Measurements from ENCODE around the gene PSD2.

Gene PSD2

DNA sequence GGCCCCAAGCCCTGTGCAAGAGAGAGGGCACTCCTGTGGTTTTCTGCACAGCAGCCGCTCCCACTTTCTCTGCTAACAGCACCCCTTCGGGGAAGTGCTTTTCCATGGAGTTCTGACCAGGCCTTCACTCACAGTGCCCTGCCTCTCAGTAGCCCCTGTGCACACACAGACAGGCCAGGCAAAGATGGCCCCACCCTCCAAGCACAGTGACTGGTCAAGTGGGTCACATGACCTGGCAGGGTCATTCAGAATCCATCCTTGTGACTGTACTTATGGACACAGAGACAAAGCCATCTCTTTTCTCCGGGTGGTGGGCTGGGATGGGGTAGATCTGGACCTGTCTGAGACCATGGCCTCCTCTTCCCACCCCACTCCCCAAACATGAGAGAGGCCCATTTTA, 82.5 kb downstream of the PSD2 start:
- TF ChIP-seq, protein P1, sequence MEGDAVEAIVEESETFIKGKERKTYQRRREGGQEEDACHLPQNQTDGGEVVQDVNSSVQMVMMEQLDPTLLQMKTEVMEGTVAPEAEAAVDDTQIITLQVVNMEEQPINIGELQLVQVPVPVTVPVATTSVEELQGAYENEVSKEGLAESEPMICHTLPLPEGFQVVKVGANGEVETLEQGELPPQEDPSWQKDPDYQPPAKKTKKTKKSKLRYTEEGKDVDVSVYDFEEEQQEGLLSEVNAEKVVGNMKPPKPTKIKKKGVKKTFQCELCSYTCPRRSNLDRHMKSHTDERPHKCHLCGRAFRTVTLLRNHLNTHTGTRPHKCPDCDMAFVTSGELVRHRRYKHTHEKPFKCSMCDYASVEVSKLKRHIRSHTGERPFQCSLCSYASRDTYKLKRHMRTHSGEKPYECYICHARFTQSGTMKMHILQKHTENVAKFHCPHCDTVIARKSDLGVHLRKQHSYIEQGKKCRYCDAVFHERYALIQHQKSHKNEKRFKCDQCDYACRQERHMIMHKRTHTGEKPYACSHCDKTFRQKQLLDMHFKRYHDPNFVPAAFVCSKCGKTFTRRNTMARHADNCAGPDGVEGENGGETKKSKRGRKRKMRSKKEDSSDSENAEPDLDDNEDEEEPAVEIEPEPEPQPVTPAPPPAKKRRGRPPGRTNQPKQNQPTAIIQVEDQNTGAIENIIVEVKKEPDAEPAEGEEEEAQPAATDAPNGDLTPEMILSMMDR (IDR thresholded peaks at IDR 0.05; ENCODE audit: extremely low read depth, insufficient read depth, missing control alignments) = no peak
- DNase-seq (ENCODE audit: low spot score) = no peak
- in situ Hi-C loops (cut with MboI; ENCODE audit: low pct_unique_long_range_greater_than_20kb, low sequenced_read_pairs, unreplicated experiment) = no loop called here

DNA sequence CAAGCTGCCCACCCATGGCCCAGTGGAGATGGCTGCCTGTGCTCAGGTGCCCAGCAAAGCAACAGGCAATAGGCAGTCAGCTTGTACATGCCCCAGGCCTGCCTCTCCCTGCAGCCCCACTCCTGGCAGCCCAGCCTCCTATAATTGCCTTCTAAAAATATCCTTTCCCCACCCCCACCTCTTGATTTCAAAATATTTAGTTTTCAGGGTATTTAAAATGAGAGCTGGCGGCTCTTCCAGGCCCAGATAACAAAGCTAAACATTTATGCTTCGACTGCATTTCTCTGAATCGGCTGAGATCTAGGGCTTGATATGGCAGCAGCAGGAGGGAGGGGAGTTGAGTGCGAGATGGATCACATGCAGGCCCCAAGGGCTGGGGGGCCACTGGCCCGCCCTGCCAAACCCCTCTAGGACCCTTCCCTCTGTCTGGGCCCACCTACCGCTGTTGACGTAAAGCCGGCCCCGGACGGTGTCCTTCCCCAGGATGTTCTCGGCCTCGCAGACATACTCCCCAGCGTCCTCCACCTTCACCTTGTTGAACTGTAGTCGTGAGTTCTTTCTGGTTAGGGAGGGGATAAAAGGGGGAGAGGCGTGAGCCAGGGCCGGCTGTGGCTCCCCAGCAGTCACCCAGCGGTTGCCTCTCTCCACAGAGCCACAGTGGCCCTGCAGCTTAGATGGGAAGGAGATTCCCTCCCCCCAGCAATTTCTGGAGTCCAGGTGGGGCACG, 85.0 kb downstream of the PSD2 start:
- in situ Hi-C loops (cut with MboI; ENCODE audit: low pct_unique_long_range_greater_than_20kb, low sequenced_read_pairs, unreplicated experiment) = no loop called here
- DNase-seq (ENCODE audit: low spot score) = no peak
- TF ChIP-seq, protein P1 (IDR thresholded peaks at IDR 0.05; ENCODE audit: extremely low read depth, insufficient read depth, missing control alignments) = no peak

DNA sequence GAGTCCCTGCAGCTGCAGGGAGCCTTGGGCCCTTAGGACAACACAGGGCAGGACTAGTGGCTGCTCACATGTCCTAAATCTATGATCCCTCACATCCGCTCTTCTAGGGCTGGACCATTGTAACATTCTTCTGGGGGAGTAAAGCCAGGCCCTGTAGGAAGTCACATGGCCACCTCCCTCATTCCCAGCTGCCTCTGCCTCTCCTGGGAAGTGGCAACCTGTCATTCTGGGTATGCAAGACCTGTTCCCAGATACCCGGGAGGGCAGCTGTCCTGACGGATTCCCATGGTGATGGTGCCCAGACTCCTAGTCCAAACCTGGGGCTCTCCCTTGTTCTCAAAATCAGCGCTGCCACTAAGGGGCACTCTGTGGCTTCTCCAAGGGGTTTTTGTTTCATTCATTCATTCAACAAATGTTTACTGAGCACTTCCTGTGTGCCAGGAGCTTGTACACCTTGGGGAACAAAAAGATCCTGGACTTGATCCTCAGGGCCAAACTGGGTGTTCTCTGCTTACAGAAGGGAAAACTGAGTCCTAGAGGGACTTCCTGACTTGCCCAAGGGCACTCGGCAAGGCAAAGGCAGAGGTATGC, 85.6 kb downstream of the PSD2 start:
- in situ Hi-C loops (cut with MboI; ENCODE audit: low pct_unique_long_range_greater_than_20kb, low sequenced_read_pairs, unreplicated experiment) = no loop called here
- no peak for DNase-seq (ENCODE audit: low spot score)
- TF ChIP-seq, protein P1 (IDR thresholded peaks at IDR 0.05; ENCODE audit: extremely low read depth, insufficient read depth, missing control alignments) = no peak

DNA sequence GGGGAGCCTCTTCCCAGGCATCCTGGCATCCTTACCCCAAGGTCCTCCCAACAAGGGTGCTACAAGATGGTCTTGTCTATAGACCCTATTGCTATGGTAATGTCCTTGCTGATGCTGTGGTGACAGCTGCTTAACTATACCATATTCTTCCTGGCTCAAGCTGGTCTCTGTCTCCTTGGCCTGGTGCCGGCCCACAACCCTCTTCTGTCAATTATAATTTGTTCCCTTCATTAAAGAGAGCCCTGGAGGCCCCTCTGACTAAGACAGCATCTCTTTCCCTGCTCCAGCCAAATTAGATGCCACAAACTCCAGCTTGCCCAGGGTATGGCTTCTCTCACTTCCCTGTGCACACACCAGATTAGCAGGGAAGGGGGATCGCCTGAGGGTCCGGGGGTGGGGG, 86.7 kb downstream of the PSD2 start:
- in situ Hi-C loops (cut with MboI; ENCODE audit: low pct_unique_long_range_greater_than_20kb, low sequenced_read_pairs, unreplicated experiment) = no loop called here
- no peak for DNase-seq (ENCODE audit: low spot score)
- TF ChIP-seq, protein P1 (IDR thresholded peaks at IDR 0.05; ENCODE audit: extremely low read depth, insufficient read depth, missing control alignments) = no peak

- in situ Hi-C loops (cut with MboI; ENCODE audit: low pct_unique_long_range_greater_than_20kb, low sequenced_read_pairs, unreplicated experiment) = no loop called here
- no peak for DNase-seq (ENCODE audit: low spot score)
- TF ChIP-seq, protein P1 (IDR thresholded peaks at IDR 0.05; ENCODE audit: extremely low read depth, insufficient read depth, missing control alignments) = no peak
Observed at GRCh38 chr5:139882961-139883539, 87.4 kb downstream of the PSD2 start.

DNA sequence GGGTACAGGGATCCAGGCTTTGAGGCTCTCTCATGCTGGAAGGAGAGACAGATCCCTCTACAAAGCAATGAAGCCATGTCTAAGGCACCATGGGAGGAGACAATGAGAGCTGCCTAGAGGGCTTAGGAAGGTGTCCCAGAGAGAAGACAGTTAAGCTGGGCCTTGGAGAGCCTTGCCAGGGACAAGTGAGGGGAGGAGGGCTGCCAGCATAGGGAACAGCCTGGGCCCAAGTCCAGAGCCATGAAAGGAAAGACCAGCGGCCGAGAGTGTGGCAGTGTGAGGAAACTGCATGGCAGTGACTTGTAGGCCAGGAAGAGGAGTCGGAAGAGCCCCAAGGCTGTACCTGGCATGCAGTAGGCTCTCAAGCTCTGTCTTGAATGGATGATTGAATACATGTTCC, 88.5 kb downstream of the PSD2 start:
- TF ChIP-seq, protein P1 (IDR thresholded peaks at IDR 0.05; ENCODE audit: extremely low read depth, insufficient read depth, missing control alignments) = no peak
- in situ Hi-C loops (cut with MboI; ENCODE audit: low pct_unique_long_range_greater_than_20kb, low sequenced_read_pairs, unreplicated experiment) = no loop called here
- no peak for DNase-seq (ENCODE audit: low spot score)
